ENCODE measurements around the gene GPR68.
"Not testable (repeated sequence)": the region's sequence is repeated elsewhere in the genome, so short reads cannot be mapped to it uniquely, and the experiment has no call there.

Gene GPR68

GRCh38 chr14:91272341-91273272 is 28.1 kb upstream of the GPR68 start:
- DNase-seq = no peak

GRCh38 chr14:91271639-91272038 is 27.1 kb upstream of the GPR68 start:
- no peak for DNase-seq

GRCh38 chr14:91270619-91271018 is 26.1 kb upstream of the GPR68 start:
- DNase-seq = no peak

- no peak for DNase-seq
These were observed 25.7 kb upstream of the GPR68 start for GRCh38 chr14:91270188-91270587.

DNA sequence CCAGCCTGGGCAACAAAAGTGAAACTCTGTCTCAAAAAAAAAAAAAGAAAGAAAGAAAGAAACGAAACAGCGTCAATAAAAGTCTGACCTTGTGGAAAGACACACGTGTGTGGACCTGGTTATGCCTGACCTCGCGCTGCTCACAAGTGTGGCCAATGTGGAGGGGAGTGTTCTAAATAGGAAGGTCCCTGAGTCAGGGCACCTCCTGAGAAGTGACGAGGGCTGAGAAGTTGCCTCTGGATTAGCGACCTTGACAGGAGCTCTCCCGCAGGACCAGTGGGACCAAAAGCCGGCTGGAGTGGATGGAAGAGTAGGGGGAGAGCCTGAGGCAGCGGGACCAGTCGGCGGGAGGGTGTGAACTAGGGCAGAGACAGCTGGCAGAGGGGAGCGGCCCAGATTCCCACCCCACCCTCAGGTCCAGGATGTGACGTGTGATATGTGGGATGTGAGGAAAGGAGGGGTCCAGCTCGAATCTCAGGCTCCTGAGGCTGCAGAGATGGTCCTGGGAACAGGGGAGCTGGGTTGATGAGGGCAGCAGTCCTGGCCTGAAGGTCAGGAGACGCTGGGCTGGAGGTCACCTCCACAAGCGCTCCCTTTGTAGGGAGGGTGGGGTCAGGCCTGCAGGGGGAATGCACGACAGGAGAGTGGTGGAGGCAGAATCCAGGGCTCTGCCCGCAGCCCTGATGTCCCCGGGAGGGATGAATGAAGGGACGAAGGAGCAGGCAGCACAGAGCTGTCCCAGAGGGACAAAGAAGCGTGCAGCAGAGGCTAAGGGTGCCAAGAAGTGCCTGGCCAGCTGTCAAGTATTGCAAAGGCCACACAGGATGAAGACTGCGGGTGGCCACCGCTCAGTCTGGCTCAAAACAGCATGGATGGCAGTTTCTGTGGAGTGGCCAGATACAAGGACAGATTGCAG is 24.8 kb upstream of the GPR68 start:
- DNase-seq = no peak

DNA sequence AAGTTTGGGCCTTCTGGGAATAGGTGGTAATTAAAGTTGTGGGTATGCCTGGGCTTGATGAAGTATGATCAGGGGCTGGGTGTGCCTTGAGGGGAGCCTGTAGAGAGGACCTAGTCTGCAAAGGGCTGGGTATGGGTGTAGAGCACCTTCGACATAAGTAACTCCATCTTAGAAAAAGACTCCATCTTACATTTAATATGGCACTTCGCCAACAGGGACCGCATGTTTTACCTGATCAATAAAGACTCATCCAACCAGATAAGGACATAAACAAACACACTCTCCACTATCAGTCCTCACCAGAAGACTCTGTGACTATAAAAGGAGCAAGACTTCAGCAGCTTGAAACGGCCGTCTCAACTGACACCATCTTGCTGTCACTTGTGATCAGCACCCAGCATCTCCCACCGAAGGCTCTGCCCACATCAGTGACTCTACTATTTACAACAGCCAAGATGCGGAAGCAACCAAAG is 23.5 kb upstream of the GPR68 start:
- DNase-seq = no peak

GRCh38 chr14:91266276-91266675 is 21.8 kb upstream of the GPR68 start:
- not testable (repeated sequence) for DNase-seq

DNA sequence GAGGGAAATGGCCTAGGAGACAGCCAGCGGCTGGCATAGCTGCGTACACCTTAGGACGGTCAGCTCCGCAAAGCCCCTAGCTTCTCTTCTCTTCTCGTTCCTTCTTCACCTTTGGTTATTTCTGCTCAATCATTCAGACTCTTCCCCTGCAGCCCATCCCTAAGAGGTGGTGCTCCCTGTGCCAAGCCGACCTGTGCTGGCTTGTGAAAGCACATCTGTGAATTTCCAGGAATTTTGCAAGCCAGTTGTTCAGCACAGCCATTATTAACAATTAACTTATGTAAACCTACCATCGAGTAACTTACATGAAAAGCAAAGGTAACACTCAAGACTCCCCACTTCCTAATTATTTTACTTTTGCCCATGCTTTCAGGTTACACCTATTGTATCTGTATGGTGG is 20.9 kb upstream of the GPR68 start:
- DNase-seq = no peak

GRCh38 chr14:91264151-91265150 is 19.9 kb upstream of the GPR68 start:
- DNase-seq = no peak

DNA sequence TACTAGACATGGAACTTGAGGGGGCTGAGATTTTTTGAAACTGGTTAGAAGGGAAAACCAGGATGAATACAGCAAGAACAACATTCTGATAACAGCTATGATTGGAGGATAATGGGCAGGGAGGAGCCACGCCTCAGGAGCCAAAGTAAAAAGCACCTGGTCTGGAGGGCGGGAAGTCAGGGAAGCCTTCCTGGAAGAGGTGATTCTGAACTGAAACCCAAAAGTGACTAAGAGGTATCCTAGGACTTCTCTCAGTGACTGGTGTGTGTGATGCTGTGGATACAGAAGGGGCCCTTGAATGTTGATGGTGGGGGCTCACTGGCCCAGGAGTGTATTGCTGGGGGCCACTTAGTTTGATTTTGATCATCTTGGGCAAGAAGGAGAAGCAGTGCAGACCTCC is 18.8 kb upstream of the GPR68 start:
- no peak for DNase-seq

- DNase-seq = no peak
These were observed 17.6 kb upstream of the GPR68 start for GRCh38 chr14:91261986-91262549.

DNA sequence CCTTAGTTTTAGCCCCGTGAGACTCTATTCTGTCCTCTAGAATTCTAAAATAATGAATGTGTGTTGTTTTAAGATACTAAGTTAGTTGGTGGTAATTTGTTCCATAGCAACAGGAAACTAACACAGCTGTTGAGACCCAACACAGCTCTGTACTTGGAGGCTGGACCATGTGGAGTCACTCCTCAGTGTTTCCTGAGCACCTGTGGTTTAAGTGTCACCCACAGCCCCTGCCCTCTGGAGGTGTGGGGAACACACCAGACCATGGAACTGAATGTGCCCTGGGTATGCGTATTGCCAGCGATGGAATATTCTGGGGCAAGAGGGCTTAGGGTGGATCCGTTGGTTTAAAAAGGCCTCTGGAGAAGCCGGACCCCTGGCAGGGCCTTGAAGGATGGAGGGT is 16.6 kb upstream of the GPR68 start:
- no peak for DNase-seq

GRCh38 chr14:91258876-91259275 is 14.4 kb upstream of the GPR68 start:
- no peak for DNase-seq

GRCh38 chr14:91258011-91258618 is 13.6 kb upstream of the GPR68 start:
- no peak for DNase-seq

DNA sequence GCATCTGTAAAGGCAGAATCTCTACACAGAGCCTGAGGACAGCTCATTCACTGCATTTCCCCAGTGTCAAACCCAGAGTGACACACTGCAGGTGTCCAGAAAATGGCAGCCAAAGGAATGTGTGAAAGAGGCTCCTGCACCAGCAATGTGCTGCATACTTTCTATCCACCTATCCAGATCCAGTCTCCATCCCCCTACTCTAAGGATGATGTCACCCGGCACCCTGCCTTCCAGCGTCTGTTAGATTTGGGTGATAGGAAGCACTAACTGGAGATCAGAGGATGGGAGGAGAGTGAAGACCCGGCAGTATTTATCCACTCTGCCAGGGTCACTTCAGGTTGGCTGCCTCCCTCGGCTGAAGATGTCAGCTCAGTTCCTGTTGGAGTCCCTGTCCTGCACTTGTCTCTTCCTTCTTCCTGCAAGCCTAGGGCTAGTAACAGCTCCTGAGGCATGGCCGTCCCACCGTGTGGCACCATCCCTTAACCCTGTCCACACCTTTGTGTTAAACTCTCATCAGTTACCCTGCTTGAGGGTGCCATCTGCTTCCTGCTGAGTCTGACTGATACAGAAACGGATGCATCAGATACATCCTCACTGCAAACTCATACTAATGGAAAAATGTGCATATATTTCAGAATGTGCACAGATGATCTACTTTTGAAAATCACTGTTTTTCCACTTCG is 13.0 kb upstream of the GPR68 start:
- no peak for DNase-seq

DNA sequence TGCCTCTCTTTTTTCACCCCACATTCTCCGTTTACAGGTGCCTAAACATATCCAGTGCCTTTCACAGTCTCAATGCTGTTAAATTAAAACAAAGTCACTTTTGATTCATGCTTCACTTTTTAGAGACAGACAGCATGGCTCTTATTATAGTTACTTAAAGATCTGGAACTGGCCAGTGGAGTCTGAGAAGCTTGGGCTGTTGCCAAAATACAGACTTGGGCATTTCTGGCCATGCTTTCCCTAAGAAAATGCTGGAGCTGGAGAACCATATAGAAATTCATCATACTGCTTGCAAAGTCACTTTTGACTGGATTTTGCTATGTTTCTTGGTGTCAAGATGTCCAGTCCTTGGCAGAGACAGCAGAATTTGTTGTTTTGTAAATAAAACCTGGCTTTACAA is 12.2 kb upstream of the GPR68 start:
- no peak for DNase-seq

DNA sequence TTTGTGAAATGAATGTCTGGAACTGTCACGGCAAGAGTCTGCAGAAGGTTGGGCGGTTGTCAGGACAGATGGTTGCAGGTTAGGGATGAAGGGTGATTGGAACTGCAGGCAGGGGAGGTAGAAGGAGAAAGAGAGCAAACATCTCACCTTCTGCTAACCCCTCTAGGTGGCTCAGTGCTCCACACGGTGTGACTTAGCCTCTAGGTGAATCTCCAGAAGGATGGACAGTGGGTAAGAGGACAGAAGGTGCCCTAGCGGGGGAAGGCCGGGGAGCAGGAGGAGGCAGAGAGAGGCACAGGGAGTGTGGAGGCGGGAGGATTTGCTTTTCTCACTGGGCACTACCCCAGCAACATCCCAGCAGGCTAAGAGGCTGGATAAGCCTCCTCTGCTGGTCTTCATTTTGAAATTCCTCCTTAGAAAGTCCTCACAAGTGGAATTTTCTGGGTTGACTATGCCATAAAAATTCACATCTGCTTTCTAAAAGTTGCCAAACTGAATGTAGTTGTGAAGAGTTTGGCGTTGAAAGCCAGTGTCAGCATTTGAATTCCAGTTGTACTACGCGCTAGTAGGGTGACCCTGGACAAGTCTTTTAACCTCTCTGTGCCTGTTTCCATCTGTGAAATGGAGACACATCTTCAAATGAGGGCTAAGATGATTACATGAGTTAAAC is 10.7 kb upstream of the GPR68 start:
- no peak for DNase-seq

DNA sequence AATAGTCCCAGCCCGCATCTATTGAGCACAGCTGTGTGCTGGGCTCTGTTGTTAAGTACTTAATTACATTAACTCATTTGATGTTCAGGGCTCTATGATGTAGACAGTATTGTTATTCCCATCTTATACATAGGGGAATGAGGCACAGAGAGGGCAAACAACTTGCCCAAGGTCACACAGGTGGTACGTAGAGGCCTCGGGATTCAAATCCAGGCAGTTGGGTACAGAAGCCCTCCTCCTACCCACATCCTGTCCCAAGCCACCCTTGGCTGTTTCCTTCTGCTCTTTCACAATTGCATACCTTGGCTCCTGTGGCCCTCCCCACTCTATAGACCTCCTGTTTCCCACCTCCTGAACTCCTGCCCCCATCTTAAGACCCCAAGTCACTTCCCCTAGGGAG is 10.0 kb upstream of the GPR68 start:
- no peak for DNase-seq

- no peak for DNase-seq
These were observed 9.4 kb upstream of the GPR68 start for GRCh38 chr14:91253795-91254323.

Measured in NCI-H1105 treated with DMSO at 0.1 percent for 48 hours (cell line).